COR-L47 (cell line): ENCODE data around the gene OSBPL10.

ENCODE experiments used
- DNase-seq: peaks from one replicate; lab custom pipeline; 2025; lab: John Stamatoyannopoulos, UW

The OSBPL10 gene

DNA sequence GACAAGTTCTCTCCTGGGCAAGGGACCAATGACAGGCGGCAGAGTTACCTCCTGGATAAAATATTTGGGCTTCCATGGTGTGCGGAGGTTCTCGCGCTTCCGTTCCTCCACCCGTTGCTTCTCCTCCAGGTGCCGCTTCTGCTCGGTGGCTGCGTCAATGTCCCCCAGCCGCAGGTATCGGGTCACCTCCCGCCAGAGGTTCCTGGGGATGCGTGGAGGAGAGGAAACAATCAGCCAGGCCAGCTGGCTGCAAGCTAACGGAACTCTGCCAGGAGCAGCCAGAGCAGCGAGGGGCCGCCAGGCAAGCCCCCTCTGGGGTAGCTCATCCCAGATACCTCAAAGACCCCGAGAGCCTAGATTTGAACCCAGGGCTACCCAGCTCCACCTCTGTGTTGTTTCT, 317.0 kb downstream of the OSBPL10 start:
- DNase-seq = no peak

DNA sequence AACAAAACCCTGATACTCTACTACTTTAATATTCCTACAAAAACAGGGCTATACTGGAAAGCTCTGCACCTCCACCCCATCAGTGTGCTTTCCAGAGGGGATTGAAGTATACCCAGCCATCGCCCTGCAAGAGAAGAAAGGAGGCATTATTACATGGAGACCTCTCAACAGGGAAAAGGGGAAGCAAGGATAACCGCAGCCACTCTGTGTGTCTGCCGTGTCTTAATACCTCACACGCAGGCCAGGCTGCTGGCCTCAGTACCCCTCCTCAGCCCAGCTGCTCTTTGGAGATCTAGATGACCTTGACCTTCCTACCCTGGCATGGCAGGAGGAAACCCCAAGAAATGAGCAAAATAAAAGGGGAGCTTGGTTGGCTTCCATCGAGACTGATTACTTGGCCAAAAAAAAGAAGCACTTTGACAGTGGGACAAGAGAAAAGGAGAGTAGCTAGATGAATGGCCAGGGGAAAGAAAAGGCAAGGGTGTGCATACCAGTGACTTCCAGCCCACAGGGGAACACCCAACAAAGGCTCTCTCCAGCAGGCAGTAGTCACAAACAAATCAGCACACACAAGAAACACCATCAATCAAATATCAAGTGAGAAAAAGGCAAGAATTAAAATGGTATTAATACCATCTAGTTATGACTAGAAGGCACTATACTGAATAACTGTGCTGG, 318.9 kb downstream of the OSBPL10 start:
- no peak for DNase-seq

- no peak for DNase-seq
Measured at GRCh38 chr3:31661286-31661685, 319.8 kb downstream of the OSBPL10 start.

DNA sequence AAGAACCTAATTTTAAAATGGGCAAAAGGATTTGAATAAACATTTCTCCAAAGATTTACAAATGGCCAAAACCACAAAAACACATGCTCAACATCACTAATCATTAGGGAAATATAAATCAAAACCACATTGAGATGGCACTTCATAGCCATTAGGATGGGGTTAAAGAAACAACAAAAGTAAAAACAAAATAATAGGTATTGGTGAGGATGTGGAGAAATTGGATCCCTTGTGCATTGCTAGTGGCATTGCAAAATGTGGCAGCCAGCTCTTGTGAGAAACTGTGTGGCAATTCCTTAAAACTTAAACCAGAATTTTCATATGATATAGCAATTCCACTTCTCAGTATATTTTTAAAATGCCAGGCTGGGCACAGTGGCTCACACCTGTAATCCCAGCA, 321.8 kb downstream of the OSBPL10 start:
- no peak for DNase-seq

GRCh38 chr3:31654998-31655397, 326.1 kb downstream of the OSBPL10 start:
- no peak for DNase-seq

- DNase-seq = no peak
Measured at GRCh38 chr3:31653464-31653863, 327.6 kb downstream of the OSBPL10 start.

DNA sequence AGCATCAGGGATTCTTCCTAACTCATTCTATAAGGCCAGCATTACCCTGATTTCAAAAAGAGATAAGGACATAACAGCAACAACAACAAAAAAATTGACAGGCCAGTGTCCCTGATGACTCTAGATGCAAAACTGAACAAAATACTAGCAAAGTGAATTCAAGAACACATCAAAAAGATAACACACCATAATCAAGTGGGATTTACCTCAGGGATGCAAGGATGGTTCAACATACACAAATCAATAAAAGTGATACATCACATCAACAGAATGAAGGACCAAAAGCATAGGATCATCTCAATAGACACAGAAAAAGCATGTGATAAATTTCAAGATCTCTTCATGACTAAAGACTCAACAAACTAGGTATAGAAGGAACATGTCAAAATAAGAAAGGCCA, 328.8 kb downstream of the OSBPL10 start:
- DNase-seq = no peak

GRCh38 chr3:31648286-31648968, 332.6 kb downstream of the OSBPL10 start:
- DNase-seq = no peak

DNA sequence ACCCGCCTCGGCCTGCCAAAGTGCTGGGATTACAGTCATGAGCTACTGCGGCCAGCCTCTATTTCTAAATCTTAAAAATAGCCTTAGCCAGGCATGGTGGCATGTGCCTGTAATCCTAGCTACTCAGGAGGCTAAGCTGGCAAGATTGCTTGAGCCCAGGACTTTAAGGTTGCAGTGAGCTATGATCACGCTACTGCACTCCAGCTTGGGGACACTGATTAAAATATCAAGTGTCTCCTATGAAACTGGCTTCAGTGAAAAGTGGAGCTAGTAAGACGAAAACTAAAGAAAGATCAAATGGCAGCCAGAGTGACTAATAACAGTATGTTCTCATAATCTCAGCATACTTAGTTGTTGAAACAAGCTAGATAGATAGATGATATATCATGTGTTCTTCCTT, 335.8 kb downstream of the OSBPL10 start:
- DNase-seq = no peak

DNA sequence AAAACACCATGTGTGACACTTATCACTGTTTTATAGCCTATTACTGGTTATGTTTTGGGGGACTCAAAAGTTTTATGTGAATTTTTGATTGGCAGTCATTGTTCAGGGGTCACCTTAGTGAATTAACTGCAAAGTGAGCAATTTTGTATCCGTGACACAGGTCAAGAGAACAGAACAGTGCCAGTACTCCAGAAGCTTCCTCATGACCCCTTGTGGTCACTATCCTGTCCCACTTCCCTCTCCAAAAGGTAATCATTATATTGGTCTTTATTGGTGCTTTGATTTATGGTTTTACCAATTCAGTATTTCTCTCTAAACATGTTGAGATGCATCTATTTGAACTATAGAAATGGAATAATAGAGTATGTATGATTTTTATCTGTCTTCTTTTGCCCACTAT, 341.2 kb downstream of the OSBPL10 start:
- no peak for DNase-seq

DNA sequence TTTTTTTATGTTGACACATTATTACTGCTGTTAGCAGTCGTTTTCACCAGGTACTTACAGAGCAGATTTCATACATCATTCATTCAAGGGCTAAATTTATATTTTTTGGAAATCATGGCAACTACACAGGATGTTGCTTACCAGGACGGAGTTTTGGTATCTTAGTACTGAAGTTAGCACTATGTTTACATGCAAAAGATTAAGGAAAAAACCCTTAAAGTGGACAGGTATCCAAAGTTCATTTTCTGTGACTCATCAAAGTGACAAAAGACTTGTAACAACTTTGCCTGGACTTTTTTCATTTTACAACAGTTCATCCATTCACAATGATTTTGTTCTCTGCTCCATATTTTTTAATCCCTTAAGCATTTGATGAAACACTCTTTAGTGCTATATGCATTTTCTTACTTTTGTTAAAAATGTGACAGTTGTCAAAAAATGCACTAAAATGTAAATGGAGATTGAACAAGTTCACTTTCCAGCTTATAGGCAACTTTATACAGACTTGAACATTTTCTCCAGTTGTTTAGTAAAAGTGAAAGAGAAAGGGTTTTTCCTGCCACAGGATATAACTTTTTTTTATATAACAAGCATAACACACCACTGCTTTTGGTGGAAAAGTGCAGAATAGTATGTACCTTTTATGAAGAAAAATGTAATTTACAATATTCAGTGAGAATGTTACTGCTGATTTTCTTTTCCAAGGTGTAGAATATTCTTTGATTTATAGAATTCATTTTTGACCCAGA, 344.2 kb downstream of the OSBPL10 start:
- DNase-seq = no peak

DNA sequence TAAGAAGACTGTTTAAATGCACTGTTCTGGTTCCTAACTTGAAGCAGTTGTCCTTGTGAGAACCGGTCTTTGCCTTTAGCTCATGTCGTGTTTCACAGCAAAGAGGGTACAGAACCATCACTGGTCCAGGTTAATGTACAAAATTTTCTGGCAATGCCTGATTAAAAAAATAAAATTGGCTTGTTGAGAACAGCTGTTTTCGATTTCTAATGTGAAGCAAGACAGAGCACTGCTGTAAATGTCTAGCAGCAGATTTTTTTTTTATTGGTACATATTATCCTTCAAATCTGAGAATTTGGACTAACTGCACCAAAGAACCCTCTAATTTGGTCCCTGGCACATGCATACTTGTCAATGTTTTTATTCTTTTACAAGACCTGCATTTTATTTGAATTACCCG, 345.0 kb downstream of the OSBPL10 start:
- DNase-seq = no peak

- no peak for DNase-seq
Measured at GRCh38 chr3:31635545-31635944, 345.5 kb downstream of the OSBPL10 start.

GRCh38 chr3:31634476-31634875, 346.6 kb downstream of the OSBPL10 start:
- no peak for DNase-seq

GRCh38 chr3:31629054-31629453, 352.0 kb downstream of the OSBPL10 start:
- no peak for DNase-seq

DNA sequence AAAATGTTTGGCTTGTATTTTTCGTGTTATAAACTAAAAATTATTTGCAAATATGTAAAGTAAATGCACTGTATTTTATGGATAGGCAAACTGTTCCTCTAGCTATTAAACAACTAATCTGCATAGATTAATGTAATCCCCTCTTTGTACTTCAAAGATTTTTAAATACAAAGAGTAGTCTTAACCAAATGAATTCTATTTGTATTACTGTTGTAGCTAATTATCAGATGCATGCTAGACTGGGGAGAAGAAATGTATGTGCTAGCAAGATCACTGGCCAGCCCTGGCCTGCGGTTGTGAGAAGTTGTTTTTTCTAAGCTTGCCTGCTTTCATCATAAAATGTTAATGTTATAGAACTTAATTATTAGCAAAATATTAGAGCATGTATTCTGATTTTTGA, 355.7 kb downstream of the OSBPL10 start:
- DNase-seq = no peak

GRCh38 chr3:31624083-31624709, 356.9 kb downstream of the OSBPL10 start:
- DNase-seq = no peak

DNA sequence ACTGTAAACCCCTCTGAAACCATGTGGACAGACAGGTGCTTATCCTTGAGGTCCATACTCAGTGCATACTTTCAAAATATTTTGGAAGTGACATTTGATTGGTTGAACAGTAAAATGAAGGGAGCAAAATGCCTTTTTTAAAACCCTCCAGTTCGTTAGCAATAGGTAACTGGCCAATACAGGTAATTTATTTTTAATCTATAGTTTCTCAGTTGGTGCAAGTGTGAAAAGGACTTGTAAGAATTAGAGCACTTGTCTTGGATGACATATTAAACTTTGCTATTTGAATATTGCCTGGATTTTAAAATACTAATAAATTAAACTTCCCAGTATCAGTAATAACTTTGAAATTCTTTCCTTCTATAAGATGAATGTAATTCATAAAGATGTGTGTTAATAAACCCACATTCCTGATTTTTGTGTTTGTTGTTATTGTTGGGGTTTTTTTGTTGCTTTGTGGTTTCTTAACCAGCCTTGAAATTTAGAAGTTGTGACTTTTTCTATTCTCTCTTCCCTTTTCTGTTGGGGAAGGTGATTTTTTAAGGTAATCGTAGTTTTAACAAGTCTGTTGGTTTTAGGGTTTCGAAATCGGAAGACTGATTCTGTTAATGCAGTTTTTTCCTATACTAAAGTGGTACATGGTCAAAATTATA, 358.3 kb downstream of the OSBPL10 start:
- no peak for DNase-seq

DNA sequence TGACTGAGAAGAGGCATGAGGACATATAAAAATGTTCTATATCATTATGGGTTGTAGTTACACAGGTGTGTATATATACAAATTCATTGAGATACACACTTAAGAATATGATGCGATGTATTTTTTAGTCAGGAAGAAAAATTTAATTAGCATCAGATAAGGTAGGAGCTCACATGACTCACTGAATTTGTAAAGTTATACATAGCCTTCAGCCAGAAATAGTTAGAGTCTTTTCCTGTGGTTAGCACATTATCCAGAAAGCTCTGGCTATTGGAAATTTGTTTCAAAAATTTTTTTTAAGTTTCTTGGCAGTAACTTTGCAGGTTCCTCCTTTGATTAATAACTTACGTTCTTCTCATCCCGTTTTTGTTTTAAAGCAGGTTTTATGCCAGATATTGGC, 359.7 kb downstream of the OSBPL10 start:
- no peak for DNase-seq

GRCh38 chr3:31620656-31621055, 360.4 kb downstream of the OSBPL10 start:
- DNase-seq = no peak

- DNase-seq = no peak
Measured at GRCh38 chr3:31616711-31617110, 364.4 kb downstream of the OSBPL10 start.
